Renal pelvis (tissue), 4 donors: ENCODE measurements around the gene ACOXL. TPM values are rescaled to one million over a fixed set of nuclear protein-coding genes. Genes with fewer than 3 reads are reported as not detected.

Experiments
- DNase-seq: peaks from one replicate; pipeline ENCODE4 v3.0.0-alpha.2; 2013
- polyA plus RNA-seq, 3 donors: library from polyadenylated mRNA; unstranded; fragments of 120-200 nt; gene quantifications; one replicate each; pipeline ENCODE4 v1.2.1, GENCODE V29; 2013; ENCODE audit not compliant: insufficient read length in 3 of 3

The ACOXL gene
- polyA plus RNA-seq, 3 donors = 0.65 to 0.99 (median 0.93) TPM

- no peak for DNase-seq
Measured at GRCh38 chr2:110874453-110875383, 142.3 kb downstream of the ACOXL start.

DNA sequence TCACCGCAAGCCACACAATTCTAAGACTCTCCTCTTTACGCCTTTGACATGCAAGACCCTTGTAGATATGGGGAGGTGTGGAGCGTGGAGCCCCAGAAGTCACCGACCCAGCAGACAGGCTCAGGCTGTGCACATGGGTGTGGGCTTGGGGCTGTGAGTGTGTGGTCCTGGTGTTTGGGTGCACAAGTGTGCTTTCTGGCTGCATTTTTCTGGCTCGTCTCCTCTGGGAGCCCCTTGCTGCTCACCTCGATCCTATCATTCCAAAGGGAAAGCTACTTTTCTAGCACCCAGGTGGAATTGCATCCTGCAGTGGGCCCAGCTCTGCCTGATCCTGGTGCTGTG lies 143.0 kb downstream of the ACOXL start:
- DNase-seq = no peak

DNA sequence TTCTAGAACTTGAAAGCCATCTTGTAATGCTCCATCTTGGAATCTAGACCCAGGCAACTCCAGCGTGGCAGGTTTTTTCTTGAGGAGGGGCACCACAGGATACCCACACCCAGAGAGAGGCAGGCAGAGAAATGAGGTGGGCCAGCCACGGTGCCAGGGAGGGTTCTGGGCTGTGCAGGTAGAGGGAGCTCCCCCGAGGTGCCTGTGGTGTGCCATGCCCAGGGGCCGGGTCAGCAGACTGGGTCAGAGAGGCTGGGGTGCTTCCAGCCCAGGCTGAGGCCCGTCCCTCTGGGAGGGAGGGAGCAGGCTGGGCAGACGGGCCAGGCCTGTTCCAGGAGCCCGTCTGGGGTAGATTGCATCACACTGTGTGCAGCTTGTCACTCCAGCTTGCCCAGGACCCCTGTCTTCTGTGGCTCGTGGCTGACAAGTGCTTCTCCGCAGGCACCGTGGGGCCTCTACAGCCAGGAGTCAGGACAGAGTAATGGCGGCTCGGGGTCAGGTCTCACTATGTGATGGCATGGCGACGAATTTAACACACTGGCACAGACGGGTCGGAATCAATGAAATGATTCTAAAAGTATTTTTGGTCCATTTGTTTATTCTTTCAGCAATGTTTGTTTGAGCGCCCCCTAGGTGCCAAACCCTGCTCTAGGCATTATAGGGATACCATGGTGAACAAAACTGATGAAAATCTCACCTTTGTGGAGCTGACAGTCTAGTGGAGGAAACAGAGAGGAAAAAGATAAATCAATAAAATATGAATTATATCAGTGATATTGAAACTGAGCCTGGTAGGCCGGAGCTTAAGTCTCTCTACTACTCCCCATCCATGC lies 144.0 kb downstream of the ACOXL start:
- no peak for DNase-seq

GRCh38 chr2:110877031-110877827 lies 144.9 kb downstream of the ACOXL start:
- no peak for DNase-seq

- no peak for DNase-seq
Measured at GRCh38 chr2:110878150-110878549, 145.8 kb downstream of the ACOXL start.

DNA sequence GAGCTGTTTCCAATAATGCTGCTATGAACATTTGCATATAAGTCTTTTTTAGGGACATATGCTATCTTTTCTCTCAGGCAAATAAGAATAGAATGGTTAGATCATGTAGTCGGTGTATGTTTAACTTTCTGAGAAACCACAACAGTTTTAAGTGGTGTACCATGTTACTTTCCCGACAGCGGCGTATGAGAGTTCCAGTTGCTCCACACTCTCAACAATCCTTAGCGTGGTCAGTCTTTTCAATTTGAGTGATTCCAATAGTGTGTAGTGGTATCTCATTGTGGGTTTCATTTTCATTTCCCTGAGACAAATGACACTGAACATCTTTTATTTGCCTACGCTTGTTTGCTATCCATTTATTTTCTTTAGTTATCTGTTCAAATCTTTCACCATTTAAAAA lies 149.5 kb downstream of the ACOXL start:
- DNase-seq = no peak

DNA sequence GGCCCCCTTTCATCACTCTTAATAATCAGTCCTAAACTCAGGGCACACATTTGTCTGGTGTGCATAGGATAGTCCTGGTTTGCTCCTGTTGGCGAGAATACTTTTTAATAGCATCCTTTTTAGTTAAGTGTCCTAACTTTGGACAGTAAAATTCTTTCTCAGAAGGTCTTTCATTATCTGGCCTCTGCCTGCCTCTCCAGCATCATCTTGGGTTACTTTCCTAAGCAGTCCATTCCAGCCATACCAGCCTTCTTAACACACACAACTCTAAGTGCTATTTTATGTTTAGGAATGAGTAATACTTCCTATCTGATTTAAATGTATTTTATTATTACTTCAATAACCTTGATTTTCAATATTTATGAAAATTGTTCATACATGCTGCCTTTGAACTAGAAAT lies 151.0 kb downstream of the ACOXL start:
- DNase-seq = no peak

GRCh38 chr2:110885256-110885655 lies 152.9 kb downstream of the ACOXL start:
- DNase-seq = no peak

DNA sequence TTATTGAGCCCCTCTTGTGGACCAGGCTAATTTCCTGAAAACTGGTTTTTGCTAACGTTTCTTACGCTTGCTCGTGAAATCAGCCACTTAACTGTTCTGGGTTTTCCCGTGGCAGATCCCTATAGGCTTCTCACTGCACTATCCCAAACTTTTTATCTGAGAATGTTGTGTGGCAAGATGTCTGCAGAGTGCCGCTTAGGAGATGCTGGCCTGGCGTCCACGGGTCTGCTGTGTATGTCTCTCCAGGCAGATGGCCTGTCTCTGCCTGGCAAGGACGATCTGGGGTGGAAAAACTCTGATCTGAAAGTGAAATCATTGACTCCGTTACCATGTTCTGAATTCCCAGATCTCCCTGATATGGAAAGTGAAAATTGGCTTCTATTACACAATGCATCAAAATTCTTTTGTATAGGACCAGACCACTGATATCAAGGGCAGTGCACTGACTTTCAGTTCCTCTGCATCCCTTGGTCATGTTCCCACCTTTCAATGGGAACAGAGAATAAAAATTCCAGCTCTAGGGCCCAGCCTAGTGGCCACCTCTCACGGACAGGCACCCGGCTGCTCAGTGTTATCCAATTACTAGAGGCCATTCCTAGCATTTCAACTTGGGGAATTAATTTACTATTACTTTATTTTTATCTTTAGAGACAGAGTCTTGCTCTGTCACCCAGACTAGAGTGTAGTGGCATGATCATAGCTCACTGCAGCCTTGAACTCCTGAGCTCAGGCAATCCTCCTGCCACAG lies 154.6 kb downstream of the ACOXL start:
- DNase-seq = no peak

DNA sequence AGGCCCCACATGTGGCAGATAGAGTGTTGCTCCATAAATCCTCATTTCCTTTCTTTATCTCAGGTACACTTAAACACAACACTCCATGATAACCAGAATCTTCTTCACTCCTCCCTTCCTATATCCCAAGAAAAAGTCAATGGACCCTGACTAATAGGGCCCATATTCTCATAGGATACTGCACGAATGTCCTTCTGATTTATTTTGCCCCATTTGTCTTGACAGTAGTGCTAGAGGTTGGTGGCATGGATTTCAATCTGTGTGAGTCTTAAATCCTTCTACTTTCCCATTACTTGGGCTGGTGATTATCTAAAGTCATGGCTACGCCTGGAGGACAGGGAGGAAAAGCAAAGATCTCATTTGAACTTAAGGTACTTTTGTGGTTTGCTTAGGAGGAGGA lies 156.0 kb downstream of the ACOXL start:
- peak; percentile 75 for DNase-seq

GRCh38 chr2:110891626-110892025 lies 159.3 kb downstream of the ACOXL start:
- no peak for DNase-seq

DNA sequence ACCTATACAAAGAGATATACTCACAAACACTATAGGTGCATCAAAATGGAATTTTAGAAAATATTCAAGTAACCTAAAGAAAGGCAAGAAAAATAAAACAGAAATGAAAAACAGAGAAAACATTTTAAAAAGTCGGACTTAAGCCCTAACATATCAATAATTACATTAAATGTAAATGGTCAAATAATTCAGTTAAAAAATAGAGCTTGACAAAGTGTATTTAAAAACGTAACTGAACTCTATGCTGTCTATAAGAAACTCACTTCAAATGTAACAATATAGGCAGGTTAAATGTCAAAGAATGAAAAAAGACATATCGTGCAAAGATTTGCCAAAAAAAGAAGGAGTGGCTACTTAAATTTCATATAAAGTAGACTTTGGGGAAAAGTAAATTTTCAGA lies 163.9 kb downstream of the ACOXL start:
- DNase-seq = no peak

DNA sequence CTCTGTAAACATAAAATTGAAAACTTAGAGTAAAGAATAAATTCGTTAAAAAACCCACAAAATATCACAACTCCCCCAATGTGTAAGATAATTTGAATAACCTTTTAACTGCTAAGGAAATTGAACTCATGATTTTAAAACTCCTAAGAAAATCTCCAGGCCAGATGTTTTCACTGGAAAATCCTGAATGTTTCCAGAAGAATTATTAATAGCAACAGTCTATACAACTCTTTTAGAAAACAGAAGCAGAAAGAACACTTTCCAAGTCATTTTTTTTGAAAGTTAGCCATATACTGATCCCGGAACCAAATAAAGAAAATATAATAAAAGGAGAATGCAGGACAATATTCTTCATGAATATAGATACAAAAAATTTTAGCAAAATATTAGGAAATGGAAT lies 165.6 kb downstream of the ACOXL start:
- no peak for DNase-seq

GRCh38 chr2:110900191-110900590 lies 167.8 kb downstream of the ACOXL start:
- DNase-seq = no peak

DNA sequence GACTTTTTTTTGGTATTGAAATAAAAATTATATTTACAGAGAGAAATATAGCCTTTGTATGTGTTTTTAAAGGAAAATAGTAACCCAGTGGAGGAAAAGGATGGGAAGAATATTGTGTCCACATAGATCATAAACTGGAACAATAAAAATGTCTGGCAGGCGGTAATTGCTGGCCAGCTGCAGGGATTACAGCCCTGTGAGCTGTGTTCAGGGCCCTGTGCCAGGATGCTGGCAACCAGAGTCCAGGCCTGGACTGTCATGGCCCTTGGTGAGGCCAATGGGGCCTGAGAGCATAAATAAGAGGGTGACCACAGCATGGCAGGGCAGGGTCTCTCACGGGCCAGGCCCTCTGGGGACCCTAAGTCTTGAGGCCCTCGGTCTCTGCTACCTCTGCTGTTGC lies 171.2 kb downstream of the ACOXL start:
- no peak for DNase-seq

DNA sequence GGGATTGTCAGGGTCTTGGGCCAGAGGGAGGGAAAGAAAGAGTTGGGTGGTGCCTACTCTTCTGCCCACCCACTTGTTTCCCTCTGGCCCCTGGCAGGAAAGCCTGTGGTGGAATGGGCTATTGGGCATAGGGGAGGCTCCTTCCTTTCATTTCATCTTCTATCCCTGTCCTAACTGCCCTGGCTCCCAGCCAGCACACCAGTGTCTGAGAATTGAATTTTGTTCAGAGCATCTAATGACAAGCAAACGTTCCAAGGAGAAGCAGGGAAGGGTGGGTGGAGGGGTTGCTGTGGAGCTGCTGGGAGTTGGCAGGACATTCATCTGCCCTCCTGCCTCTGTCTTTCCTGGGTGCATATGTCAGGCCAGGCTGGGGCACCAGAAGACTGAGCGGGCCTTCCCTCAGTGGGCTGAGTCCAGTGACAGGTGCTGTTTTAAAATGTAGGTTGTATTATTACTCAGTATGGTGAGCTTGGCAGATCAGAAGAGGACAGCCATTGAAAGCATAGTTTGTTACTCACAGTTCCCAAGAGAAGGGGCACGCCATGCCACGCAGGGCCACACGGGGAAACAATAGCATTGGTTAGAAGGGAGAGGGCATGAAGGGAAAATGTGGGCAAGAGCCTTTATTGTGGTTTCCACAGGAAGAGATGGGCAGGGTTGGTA lies 171.9 kb downstream of the ACOXL start:
- DNase-seq = no peak

DNA sequence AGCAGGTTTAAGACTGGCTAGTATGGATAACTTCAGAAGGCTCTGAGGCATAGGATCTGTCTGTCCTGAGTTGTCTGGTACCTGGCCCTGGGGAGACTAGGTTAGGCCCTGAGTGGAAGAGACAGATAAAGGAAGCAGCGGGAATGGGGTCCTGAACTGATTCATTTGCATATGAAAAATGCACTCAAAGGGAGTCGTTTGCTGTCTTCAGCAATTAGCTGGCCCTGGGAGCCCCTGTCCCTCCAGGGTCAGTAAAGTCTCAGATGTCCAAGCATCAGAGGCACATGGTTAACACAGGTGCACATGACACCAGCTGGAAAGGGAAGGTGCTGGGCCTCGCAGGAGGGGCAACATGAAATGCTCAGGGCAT lies 172.4 kb downstream of the ACOXL start:
- no peak for DNase-seq

DNA sequence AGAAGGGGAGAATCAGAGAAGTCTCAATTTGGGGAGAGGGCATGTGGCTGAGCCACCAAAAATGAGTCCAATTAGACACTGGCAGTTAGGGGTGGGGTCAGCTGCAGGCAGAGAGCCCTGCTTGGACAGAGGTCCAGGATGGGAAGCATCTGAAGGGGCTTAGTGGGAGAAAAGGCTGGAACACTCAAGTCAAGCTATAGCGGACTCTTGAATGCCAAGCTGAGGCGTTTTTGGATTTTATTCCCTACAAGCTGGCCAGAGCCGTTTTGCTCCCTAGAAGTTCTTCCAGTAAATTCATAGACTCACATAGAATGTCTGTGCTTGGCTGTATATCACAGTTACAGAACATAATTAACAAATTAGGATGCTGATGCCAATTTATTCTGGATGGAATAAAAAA lies 172.8 kb downstream of the ACOXL start:
- no peak for DNase-seq

- DNase-seq = no peak
Measured at GRCh38 chr2:110906613-110907298, 174.4 kb downstream of the ACOXL start.

GRCh38 chr2:110909501-110909900 lies 177.1 kb downstream of the ACOXL start:
- no peak for DNase-seq
